ENCODE measurements around the gene MED20.
A peak's percentile ranks its signal among the peaks of the same experiment; 100 is the strongest.

MED20 gene

DNA sequence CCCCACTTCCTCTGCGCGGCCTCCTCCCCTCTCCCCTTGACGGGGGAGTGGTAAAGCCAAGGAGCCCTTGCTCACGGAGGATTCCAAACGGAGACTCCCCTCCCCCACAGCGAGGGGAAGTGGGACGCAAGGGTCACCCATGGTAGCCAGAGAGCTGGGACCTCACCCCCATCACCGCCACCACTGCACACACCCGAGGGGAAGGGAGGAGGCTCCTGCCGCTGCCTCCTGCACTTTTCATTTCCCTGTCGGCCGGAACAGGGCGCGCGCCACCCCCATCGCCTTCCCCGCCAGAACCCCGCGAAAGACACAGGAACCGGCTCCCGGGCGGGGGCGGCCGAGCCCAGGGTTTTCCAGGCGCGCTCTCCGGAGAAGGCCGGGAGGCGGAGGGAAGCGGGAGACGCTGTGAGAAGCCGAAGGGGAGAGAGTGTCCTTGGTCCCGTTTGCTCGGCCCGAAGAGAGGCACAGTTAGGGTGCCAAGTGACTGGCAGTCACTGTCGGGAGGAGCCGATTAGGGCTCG, 19.9 kb upstream of the MED20 start:
- DNase-seq: peak; percentile 31

DNA sequence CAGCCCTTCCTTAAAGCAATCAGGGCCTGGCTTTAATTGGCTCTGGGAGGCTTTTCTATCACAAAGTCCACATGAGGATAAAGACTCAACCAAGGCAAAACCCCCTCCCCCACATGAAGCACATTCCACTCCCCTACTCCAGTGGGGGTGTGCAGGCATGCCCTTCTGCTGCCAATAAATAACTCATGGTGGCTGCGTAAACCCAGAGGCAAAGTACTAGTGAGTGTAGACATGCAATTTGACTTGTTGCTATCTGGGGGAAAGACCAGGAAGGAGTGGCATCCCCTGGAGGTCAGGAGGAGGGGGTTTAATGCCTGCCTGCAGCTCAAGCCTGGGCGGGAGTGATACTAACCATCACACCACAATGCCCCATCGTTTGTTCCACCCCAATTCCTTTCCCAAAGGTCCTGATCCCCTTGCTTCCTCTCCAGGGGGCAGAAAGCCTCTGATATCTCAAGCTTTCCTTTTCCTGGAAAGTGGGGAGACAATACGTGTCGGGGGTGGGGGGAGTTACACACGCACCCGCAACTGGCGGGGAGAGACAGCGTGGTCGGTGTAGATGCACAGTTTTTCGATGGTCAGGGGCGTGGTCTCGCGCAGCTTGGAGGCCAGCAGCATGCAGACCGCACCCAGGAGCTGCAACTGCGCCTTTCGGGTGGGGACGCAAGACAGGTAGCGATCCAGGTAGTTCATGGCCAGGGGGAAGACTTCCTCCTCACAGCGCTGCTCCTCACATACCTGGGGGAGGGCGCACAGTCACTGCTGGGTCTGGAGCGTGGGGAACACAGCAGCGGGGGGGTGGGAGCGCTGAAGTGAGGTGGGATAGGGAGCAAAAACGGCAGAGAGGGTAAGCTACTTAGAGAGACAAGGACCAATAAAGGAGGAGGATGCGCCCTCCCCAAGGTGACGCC, 19.2 kb upstream of the MED20 start:
- no peak for DNase-seq

DNA sequence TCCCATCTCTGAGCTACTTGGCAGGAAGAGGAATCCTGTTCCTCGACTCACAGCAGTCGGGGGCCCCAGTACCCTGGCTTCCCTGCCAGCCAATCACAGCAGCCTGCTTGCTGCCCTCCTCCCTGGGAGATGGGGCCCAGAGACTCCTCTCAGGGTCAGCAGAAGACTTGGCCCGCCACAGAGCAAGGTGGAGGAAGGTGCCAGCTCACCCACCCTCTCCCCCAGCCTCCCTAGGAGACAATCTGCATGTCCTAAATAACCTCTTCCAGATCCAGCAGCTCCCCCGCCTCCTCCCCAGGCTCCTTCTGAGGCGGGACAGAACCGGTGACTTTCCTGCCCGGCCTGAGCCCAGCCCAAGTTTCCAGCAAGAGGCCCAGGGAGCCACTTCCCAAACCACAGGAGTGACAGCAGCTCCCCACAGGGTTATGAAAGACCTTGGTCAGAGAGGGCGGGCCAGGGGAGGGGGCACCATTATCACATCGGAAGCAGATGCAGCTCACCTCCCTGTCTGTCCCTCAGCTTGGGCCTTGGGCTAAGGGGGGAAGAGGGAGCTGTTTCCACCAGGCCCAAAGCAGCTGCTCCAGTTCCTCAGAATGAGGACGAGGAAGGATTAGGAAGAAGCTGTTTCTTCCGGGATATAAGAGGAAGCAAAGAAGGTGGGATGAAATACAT, 18.4 kb upstream of the MED20 start:
- no peak for DNase-seq

DNA sequence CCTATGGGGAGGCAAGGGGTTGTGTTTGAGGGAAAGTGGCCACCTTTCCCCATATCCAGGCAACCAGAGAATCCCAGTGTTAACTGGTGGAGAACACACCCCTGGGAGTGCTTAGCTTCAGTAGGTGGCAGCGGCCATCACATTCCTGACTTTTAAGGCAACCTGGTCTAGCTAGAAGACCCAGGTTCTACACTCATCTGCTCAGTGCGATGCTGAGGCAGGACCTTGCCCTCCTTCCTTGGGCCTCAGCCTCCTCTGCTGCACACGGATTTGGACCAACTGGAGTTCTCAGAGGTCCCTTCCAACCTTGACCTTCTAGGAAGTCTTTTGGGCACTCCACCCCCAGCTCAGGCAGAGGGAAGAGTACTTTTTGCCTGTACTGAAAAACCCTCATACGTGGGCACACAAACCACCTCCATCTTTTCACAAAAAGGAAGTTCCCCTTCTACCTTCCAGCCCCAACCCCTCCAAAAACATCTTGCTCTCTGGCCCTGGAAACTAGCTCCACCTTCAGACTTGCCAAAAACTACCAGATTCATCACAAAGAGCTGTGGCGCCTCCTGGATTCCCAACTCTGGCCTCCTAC, 17.7 kb upstream of the MED20 start:
- DNase-seq: no peak

DNA sequence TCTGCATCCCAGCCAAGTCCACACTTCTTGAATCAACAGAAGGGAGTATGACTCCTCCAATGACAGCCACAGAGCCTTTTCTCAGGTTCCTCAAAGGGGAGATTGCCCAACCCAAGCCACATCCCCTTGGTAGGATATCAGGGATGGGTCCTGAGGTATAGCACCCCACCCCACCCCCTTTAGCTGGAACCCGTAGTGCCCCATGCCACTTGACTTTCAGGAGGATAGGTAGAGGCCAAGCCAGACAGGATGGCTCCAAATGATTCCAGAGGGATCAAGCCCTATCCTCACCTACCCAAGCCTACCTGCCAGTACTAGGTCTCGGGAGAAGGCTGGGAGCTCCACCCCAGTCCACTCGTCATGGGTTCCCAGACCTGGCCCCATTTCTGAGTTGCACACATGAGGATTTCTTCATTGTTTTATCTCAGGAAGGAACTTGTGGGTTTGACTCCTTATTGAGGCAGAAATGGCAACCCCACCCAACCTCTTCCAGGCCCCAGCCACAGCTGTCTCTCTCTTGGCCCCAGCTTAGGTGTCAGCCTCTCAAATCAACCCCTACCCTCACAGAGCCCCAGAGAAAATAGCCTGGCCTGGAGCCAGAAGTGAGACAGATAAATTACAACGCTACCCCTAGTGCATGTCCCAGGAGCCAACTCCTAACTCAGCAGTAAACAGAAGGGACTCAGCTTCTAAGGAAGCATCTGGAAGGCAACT, 17.1 kb upstream of the MED20 start:
- DNase-seq: peak; percentile 48

DNA sequence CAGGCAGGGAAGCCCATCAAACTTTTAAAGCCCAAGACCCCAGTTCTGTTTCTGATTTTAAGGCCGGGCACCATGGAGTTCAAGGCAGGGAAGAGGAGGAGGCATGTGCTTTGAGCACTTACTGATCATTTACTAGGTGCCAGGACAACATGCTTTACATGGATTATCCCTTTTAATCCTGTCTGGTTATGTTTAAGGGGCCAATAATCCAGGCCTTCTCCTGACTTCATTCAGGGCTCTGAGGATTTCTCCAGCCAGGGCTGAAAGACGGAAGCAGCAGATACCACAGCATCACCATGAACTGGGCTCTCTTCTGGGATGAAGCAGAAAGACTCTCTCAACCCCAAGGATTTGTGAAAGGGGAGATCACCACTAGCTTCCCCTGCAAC, 16.5 kb upstream of the MED20 start:
- no peak for DNase-seq

DNA sequence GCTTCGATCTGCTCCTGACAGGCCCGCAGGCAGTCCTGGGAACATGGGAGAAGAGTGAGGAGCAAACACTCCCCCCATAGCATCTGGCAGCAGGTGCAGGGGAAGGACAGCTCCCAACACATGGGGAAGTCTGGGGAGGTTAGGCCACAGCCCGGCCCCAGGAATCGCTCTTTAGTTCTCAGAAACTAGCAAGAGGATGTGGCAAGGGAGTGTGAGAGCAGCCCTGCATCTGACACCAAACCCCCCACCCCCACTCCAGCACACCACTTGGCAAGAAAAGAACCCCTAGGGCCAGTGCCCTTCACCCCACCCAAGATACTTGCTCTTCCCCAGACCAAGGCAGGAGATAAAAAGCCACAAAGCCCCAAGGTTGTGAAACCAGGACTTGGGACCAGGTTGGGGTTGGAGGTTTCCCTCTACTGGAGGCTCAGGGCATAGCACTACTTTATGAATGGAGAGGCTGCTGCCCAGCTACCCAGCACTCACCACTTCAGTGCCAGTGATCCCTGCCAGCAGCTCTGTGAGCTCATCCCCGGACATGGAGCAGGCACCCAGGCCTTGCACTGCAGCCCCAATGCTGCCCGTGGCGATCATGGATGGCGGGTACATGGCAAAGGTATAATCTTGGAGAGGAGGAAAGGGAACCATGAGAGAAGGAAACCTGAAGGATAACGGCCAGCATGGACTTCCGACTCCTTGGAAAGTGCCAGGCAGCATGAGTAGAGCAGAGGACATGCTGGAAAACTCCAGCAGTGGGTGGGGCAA, 15.3 kb upstream of the MED20 start:
- DNase-seq: peak; percentile 53

DNA sequence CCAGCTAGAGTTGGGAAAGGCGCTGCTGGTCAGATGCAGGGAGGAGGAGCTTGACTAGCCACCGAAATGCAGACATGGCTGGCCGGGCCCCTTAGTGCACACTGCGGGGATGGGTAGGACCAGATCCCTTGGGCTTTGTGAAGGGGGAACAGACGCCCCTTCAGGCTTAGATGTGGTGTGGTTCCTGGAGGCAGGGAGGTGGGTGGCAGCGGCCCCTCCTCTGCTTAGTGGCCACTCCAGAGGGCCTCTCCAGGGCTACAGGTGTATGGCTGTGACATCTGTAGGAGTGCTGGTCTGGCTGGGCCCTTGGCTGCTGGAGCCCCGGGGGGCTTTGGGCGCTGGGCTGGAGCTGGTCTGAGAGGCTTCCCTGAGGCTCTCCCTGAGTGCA, 14.7 kb upstream of the MED20 start:
- DNase-seq: no peak

DNA sequence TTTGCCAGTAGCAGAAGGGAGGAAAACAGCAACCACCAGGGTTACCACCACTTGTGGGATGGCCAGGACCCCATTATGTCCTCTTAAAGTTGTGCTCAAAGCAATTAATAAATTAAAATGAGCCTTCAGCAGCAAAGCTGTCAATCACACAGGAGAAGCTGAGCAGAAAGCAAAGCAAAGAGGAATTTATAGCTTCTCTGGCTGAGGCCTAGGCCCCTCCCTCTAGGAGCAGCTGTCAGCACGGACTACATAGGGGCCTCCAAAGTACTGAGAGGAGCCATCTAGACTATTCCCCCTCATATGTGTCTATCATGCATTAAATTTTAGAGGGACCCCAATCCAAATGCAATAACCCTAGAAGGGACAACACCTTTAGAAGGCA, 14.2 kb upstream of the MED20 start:
- DNase-seq: no peak

DNA sequence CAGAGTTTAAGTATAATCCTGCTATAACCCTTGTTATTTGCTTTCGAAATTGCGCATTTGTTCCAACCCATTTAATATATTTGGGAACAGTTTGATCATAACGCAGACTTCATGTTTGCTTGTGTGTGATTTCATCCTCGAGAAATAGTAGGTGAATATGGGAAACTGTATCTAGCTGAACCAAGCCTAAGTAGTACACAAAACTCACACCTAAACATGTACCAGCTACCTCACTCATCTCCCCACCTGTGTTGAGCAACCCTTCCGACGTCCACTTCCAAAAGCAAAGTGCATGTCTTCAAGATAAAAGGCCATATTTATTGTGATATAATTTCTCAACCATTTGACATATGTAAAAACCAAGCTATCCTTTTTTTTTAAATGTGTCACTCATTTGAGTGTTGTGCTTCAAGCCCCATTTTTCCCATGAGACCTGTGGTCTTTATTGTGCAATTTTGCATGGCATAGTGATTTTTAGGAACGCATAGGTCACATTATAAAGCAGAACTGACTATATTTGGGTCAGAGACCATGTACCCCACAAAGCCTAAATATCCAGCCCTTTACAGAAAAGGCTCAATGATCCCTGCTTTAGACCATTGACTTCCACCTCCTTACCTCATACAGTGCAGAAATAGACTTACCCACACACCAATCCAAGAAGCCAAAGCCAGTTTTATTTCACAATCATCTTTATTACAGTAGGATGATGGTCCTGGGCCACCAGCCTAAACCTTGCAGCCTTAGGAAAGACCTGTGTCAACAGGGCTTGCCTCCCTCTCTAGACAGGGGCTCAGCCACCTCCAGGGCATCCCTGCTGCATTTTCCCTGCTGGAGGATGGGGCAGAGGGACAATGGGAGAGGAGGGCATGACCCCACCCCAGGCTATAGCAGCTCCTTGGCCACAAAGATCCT, 13.6 kb upstream of the MED20 start:
- DNase-seq: no peak

DNA sequence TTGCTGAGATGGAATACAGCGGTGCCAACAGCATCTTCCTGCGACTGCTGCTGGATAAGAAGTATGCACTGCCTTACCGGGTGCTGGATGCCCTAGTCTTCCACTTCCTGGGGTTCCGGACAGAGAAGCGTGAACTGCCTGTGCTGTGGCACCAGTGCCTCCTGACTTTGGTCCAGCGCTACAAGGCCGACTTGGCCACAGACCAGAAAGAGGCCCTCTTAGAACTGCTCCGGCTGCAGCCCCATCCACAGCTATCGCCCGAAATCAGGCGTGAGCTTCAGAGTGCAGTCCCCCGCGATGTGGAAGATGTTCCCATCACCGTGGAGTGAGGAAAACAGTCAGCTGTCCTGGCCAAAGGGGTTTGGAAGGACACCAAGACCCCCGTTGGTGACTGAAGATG, 11.4 kb upstream of the MED20 start:
- DNase-seq: no peak

DNA sequence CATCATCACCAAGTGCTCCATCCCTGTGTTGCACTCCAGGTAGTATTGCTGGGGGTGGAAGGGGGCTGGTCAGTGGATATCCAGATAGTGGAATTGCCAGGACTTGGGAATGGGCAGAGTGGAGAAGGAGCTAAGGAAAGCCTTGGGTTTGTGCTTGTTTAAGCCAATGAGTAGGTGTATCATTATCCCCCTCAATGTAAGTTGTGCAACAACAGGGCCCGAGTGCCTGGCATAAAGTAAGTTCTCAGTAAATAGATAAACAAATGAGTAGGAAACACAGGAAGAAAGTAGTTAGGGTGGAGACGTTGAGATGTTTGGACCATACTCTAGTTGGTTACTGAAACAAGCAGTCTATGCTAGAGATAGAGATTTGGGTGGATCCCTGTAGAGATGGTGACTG, 10.9 kb upstream of the MED20 start:
- no peak for DNase-seq

DNA sequence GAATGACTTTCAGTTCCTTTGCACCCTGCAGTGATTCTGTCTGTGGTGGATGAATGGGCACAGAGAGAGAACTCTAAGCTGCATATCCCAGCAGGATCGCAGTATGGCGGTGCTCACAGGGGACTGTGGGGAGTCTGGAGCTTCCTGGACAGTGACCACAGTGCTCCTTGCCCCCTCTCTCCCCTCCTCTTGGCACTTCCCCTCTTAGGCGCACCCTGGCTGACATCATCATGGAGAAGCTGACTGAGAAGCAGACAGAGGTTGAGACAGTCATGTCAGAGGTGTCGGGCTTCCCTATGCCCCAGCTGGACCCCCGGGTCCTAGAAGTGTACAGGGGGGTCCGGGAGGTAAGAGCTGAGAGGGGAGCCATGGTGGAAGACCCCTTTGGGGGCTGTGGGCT, 9.0 kb upstream of the MED20 start:
- no peak for DNase-seq

DNA sequence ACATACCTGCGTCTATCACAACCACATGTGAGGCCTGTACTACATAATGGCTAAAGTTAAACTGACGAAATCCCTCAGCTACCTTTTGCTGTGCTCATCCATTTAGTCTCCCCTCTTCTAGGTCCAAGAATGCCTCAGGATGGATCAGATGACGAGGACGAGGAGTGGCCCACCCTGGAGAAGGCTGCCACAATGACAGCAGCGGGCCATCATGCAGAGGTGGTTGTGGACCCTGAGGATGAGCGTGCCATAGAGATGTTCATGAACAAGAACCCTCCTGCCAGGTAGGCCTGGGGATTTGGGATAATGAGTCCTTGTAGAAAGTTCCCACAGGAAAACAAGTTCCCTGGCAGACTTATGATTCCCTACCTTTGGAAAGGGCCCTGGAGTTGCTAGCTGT, 6.3 kb upstream of the MED20 start:
- DNase-seq: no peak

DNA sequence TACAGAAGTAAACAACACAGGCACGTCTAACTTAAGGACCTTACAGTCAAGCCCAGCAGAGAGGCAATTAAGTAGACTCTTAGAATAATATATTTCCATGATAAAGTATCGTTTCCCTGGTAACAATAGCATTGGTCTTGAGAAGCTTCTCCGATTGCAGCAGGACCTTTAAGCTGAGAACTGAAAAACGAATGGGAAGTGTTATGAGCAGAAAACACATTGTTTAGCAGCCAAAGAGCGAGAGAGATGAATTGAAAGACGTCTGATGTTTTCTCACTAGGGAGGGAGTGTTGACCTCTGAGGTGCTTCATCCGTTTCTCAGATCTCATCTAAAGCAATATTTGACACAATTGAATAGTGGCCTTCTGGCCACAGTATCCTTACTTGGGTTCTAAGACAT, 1.2 kb upstream of the MED20 start:
- DNase-seq: no peak

DNA sequence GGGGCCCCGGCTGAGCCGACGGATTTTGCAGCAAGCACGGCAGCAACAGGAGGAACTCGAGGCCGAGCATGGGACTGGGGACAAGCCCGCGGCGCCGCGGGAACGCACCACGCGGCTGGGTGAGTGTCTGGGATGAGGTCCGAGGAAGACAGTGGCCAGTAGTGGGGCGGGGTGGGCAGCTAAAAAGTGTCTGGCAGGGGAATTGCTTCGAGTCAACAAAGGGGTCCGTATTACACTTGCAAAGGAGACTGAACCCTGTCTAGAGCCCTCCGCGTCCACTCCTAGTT, 716 bp upstream of the MED20 start:
- DNase-seq: no peak

DNA sequence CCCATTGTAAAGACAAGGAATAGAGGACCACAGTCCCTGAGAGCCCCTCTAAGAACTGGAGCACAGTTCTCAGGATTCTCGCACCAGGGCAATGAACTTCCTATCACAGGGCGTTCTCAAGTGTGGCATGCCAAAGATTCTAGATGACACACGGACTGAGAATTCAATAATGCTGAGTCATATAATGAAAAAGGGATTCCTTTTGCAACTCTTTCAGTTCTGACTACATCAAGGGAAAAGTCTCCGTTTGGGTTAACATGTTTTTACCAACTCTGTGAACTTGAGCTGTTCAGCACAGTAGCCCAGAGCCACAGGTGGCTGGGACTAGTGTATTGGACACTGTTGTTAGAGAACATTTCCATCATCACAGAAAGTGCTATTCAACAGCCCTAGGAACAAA, 3.4 kb downstream of the MED20 start:
- DNase-seq: no peak

DNA sequence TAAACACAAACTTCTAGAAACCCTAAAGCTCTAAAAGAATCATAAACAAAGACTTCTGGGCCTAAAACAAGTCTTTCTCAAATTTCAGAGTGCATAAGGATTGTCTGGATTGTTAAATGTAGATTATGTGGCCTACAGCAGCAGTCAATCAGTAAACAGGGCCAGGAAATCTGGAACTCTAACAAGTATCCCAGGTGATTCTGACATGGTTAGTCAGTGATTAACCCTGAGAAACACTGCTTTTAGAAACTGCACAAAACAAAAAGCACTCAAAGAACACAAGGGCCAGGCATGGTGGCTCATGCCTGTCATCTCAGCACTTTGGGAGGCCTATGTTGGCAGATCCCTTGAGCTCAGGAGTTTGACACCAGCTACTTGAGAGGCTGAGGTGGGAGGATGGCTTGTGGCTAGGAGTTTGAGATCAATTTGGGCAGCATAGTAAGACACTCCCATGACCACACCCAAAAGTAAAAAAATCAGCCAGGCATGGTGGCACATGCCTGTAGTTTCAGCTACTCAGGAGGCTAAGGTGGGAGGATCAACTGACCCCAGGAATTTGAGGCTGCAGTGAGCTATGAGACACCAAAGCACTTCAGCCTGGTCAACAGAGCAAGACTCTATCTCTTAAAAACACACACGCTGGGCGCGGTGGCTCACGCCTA, 5.9 kb downstream of the MED20 start:
- no peak for DNase-seq

DNA sequence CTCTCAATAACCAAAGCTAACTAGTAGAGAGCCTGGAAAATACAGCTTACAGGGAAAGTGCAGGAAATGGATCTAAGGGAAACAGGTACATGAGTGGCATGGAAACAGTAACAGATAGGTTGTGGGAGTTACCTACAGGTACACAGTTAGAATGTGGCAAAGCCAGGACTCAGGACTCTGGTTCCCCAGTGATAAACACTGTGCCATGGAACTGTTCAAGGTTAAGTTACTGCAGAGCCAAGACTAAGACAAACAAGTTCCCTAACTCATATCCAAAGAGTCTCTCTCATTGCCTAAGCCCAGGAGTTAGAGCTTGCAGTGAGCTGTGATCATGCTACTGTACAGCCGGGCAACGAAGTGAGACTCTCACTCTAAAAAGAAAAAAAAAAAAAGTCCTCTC, 6.6 kb downstream of the MED20 start:
- DNase-seq: no peak

DNA sequence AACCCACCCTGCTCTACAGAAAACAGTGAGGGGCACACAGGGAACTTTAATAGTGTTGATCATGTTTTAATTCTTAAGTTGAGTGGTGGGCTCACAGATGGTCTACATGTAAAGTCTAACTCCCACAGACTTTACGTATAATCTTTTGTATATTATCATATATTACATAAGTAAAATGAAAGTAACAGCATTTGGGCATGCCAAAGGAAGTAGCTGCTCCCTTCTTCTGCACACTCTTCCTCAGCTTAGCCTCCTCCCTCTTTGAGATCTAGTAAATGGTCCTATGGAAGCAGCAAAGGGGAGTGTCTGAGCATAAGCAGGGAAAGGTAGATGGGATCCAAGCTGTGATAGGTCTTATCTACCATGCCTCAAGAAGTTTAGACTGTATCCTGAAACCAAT, 11.2 kb downstream of the MED20 start:
- no peak for DNase-seq

Measured in T-helper 9 cell (primary cell).